ENCODE measurements around the gene SMIM14.
"Not testable (repeated sequence)": the region's sequence is repeated elsewhere in the genome, so short reads cannot be mapped to it uniquely, and the experiment has no call there.

SMIM14 gene

GRCh38 chr4:39642885-39643552 lies 4.4 kb upstream of the SMIM14 start:
- no peak for DNase-seq (ENCODE audit: low spot score)

- no peak for DNase-seq (ENCODE audit: low spot score)
Measured at GRCh38 chr4:39641451-39641850, 2.8 kb upstream of the SMIM14 start.

- peak; percentile 69 for DNase-seq (ENCODE audit: low spot score)
Measured at GRCh38 chr4:39637586-39638353, 895 bp downstream of the SMIM14 start.

- DNase-seq (ENCODE audit: low spot score) = no peak
Measured at GRCh38 chr4:39637221-39637585, 1.5 kb downstream of the SMIM14 start.

GRCh38 chr4:39636531-39637184 lies 2.0 kb downstream of the SMIM14 start:
- DNase-seq (ENCODE audit: low spot score) = no peak

GRCh38 chr4:39635023-39635422 lies 3.6 kb downstream of the SMIM14 start:
- DNase-seq (ENCODE audit: low spot score) = no peak

- no peak for DNase-seq (ENCODE audit: low spot score)
Measured at GRCh38 chr4:39631700-39632079, 7.0 kb downstream of the SMIM14 start.

- no peak for DNase-seq (ENCODE audit: low spot score)
Measured at GRCh38 chr4:39627413-39627812, 11.3 kb downstream of the SMIM14 start.

GRCh38 chr4:39626913-39627312 lies 11.8 kb downstream of the SMIM14 start:
- no peak for DNase-seq (ENCODE audit: low spot score)

GRCh38 chr4:39626261-39626660 lies 12.4 kb downstream of the SMIM14 start:
- DNase-seq (ENCODE audit: low spot score) = no peak

GRCh38 chr4:39621582-39621981 lies 17.1 kb downstream of the SMIM14 start:
- no peak for DNase-seq (ENCODE audit: low spot score)

- no peak for DNase-seq (ENCODE audit: low spot score)
Measured at GRCh38 chr4:39620551-39621313, 17.9 kb downstream of the SMIM14 start.

GRCh38 chr4:39617534-39617933 lies 21.1 kb downstream of the SMIM14 start:
- DNase-seq (ENCODE audit: low spot score) = no peak

GRCh38 chr4:39616651-39617050 lies 22.0 kb downstream of the SMIM14 start:
- DNase-seq (ENCODE audit: low spot score) = no peak

- not testable (repeated sequence) for DNase-seq (ENCODE audit: low spot score)
Measured at GRCh38 chr4:39616112-39616511, 22.6 kb downstream of the SMIM14 start.

- no peak for DNase-seq (ENCODE audit: low spot score)
Measured at GRCh38 chr4:39614487-39615162, 24.0 kb downstream of the SMIM14 start.

- no peak for DNase-seq (ENCODE audit: low spot score)
Measured at GRCh38 chr4:39613093-39613656, 25.5 kb downstream of the SMIM14 start.

- DNase-seq (ENCODE audit: low spot score) = no peak
Measured at GRCh38 chr4:39609454-39609931, 29.2 kb downstream of the SMIM14 start.

GRCh38 chr4:39608451-39608850 lies 30.2 kb downstream of the SMIM14 start:
- DNase-seq (ENCODE audit: low spot score) = no peak

- DNase-seq (ENCODE audit: low spot score) = no peak
Measured at GRCh38 chr4:39606747-39607146, 31.9 kb downstream of the SMIM14 start.

GRCh38 chr4:39597695-39598381 lies 40.8 kb downstream of the SMIM14 start:
- DNase-seq (ENCODE audit: low spot score) = no peak
